Neural progenitor cell (in vitro differentiated cells): Measurements from ENCODE around the gene MATCAP1. TPM values are rescaled to one million over a fixed set of nuclear protein-coding genes. Genes with fewer than 3 reads are reported as not detected.

ENCODE experiments used
- DNase-seq: peaks from one replicate; pipeline ENCODE4 v3.0.0-alpha.2; 2016; ENCODE audit warnings: low spot score
- H2AFZ ChIP-seq: fragments of 200-600 bp; sonication (generic); replicated peaks from 2 replicates; pipeline ENCODE4 v1.6.1; 2016; ENCODE audit warnings: antibody characterized with exemption
- H3F3A ChIP-seq: fragments of 200-600 bp; sonication (generic); 2 replicates; pipeline ENCODE4 v1.6.1; 2016; ENCODE audit warnings: antibody characterized with exemption, low read depth
- H3K27ac ChIP-seq: fragments of 200-600 bp; sonication (generic); 2 replicates; pipeline ENCODE4 v1.5.1; 2016; ENCODE audit warnings: mild to moderate bottlenecking
- H3K27me3 ChIP-seq: fragments of 200-600 bp; sonication (generic); 2 replicates; pipeline ENCODE4 v1.6.1; 2016; ENCODE audit warnings: mild to moderate bottlenecking, moderate library complexity
- H3K36me3 ChIP-seq: fragments of 200-600 bp; sonication (generic); 2 replicates; pipeline ENCODE4 v1.5.1; 2016
- H3K4me1 ChIP-seq: fragments of 200-600 bp; sonication (generic); 2 replicates; pipeline ENCODE4 v1.6.1; 2016; ENCODE audit warnings: mixed run types
- H3K4me2 ChIP-seq: fragments of 200-600 bp; sonication (generic); 2 replicates; pipeline ENCODE4 v1.6.1; 2016
- H3K4me3 ChIP-seq: fragments of 200-600 bp; sonication (generic); 2 replicates; pipeline ENCODE4 v1.5.1; 2016
- H3K79me2 ChIP-seq: fragments of 200-600 bp; sonication (generic); 2 replicates; pipeline ENCODE4 v1.6.1; 2016; ENCODE audit warnings: low read depth
- H3K9ac ChIP-seq: fragments of 200-600 bp; sonication (generic); 2 replicates; pipeline ENCODE4 v1.6.1; 2016
- H3K9me3 ChIP-seq: fragments of 200-600 bp; sonication (generic); 2 replicates; pipeline ENCODE4 v1.5.1; 2016; ENCODE audit warnings: low read depth
- H4K20me1 ChIP-seq: fragments of 200-600 bp; sonication (generic); 2 replicates; pipeline ENCODE4 v1.6.1; 2016; ENCODE audit warnings: low read depth
- H3K27ac Mint-ChIP-seq: 3 replicates; pipeline ENCODE4 v1.8.0; 2021; ENCODE audit warnings: mixed read lengths
- H3K27me3 Mint-ChIP-seq: 2 replicates; pipeline ENCODE4 v1.8.0; 2022; ENCODE audit warnings: low read depth, mild to moderate bottlenecking, inconsistent platforms, moderate library complexity, mixed read lengths; ENCODE audit not compliant: insufficient read depth
- H3K36me3 Mint-ChIP-seq: 3 replicates; pipeline ENCODE4 v1.8.0; 2021; ENCODE audit warnings: mixed read lengths
- H3K4me1 Mint-ChIP-seq: 3 replicates; pipeline ENCODE4 v1.8.0; 2021; ENCODE audit warnings: mixed read lengths
- H3K4me3 Mint-ChIP-seq: 3 replicates; pipeline ENCODE4 v1.8.0; 2021; ENCODE audit warnings: mild to moderate bottlenecking, moderate library complexity, mixed read lengths
- H3K9me3 Mint-ChIP-seq: 3 replicates; pipeline ENCODE4 v1.8.0; 2020; ENCODE audit warnings: mixed read lengths
- CTCF ChIP-seq: fragments of 200-600 bp; sonication (generic); IDR thresholded peaks from 2 replicates; pipeline ENCODE4 v1.5.1; 2017; ENCODE audit warnings: antibody characterized with exemption, mild to moderate bottlenecking
- EZH2 ChIP-seq: fragments of 200-600 bp; sonication (generic); IDR thresholded peaks from 2 replicates; pipeline ENCODE4 v1.6.1; 2017; ENCODE audit warnings: antibody characterized with exemption, mild to moderate bottlenecking, moderate library complexity
- EZH2phosphoT487 ChIP-seq: fragments of 200-600 bp; sonication (generic); IDR thresholded peaks from 2 replicates; pipeline ENCODE4 v1.6.1; 2017; ENCODE audit warnings: antibody characterized with exemption
- total RNA-seq: library from RNA; depleted of rRNA; stranded (reverse); fragments of >200 nt; gene quantifications from 2 replicates; pipeline ENCODE4 v1.2.3, GENCODE V29; 2015; ENCODE audit warnings: low replicate concordance

Gene MATCAP1
- total RNA-seq, 1 donor from 2014 or later: 15.7 TPM

GRCh38 chr16:67194260-67194659, 10.5 kb upstream of the MATCAP1 start:
- Mint-ChIP-seq H3K27ac (no peak overlapping the region), H3K4me1 (peaks cover 22% of the 10 kb centered on the region), H3K27me3 (peaks cover 5% of the 10 kb centered on the region), H3K36me3 (peaks cover 16% of the 10 kb centered on the region), H3K9me3 (no peaks in the 10 kb centered on the region), H3K4me3 (peak overlapping the region; percentile 92)
- H2AFZ ChIP-seq: no peak overlapping the region
- H3K4me1 ChIP-seq: peaks cover 14% of the 10 kb centered on the region
- H3K9ac ChIP-seq: no peak overlapping the region
- no peaks in the 10 kb centered on the region for H3K36me3 ChIP-seq
- TF ChIP-seq EZH2: no peak
- no peak for TF ChIP-seq CTCF
- H3K27ac ChIP-seq: no peak overlapping the region
- H3F3A ChIP-seq: peaks cover 20% of the 10 kb centered on the region
- H3K4me2 ChIP-seq: no peak overlapping the region
- peaks cover 24% of the 10 kb centered on the region for H3K79me2 ChIP-seq
- H3K9me3 ChIP-seq: no peaks in the 10 kb centered on the region
- H3K27me3 ChIP-seq: no peaks in the 10 kb centered on the region
- no peak for DNase-seq
- H3K4me3 ChIP-seq: no peak overlapping the region
- peaks cover 43% of the 10 kb centered on the region for H4K20me1 ChIP-seq

GRCh38 chr16:67193536-67193935, 9.8 kb upstream of the MATCAP1 start:
- Histone ChIP-seq H3K27me3 (no peaks in the 10 kb centered on the region), H3K9ac (peak overlapping the region; percentile 90), H3K36me3 (no peaks in the 10 kb centered on the region), H3K4me3 (peak overlapping the region; percentile 82), H3K79me2 (peaks cover 24% of the 10 kb centered on the region), H2AFZ (no peak overlapping the region), H3K4me2 (peak overlapping the region; percentile 97), H3K9me3 (no peaks in the 10 kb centered on the region), H3K27ac (no peak overlapping the region), H3K4me1 (peaks cover 7% of the 10 kb centered on the region), H4K20me1 (peaks cover 36% of the 10 kb centered on the region), H3F3A (peaks cover 13% of the 10 kb centered on the region)
- H3K9me3 Mint-ChIP-seq: no peaks in the 10 kb centered on the region
- no peak overlapping the region for H3K27ac Mint-ChIP-seq
- peaks cover 22% of the 10 kb centered on the region for H3K4me1 Mint-ChIP-seq
- DNase-seq: no peak
- TF ChIP-seq EZH2phosphoT487: no peak
- TF ChIP-seq EZH2: no peak
- no peak for TF ChIP-seq CTCF
- H3K27me3 Mint-ChIP-seq: peaks cover 5% of the 10 kb centered on the region
- H3K4me3 Mint-ChIP-seq: peak overlapping the region; percentile 92
- H3K36me3 Mint-ChIP-seq: peaks cover 16% of the 10 kb centered on the region

GRCh38 chr16:67192781-67193361, 9.1 kb upstream of the MATCAP1 start:
- H3K4me3 Mint-ChIP-seq: peak overlapping the region; percentile 92
- peak overlapping the region; percentile 97 for H3K4me2 ChIP-seq
- no peaks in the 10 kb centered on the region for H3K27me3 ChIP-seq
- no peaks in the 10 kb centered on the region for H3K36me3 ChIP-seq
- no peak for TF ChIP-seq EZH2
- TF ChIP-seq CTCF: no peak
- no peak for TF ChIP-seq EZH2phosphoT487
- peak overlapping the region; percentile 57 for H3K27ac Mint-ChIP-seq
- no peaks in the 10 kb centered on the region for H3K9me3 Mint-ChIP-seq
- DNase-seq: no peak
- peaks cover 16% of the 10 kb centered on the region for H3K36me3 Mint-ChIP-seq
- H3K4me1 ChIP-seq: peaks cover 7% of the 10 kb centered on the region
- H3K9me3 ChIP-seq: no peaks in the 10 kb centered on the region
- H2AFZ ChIP-seq: no peak overlapping the region
- peaks cover 29% of the 10 kb centered on the region for H4K20me1 ChIP-seq
- H3K79me2 ChIP-seq: peaks cover 24% of the 10 kb centered on the region
- H3K4me1 Mint-ChIP-seq: peaks cover 22% of the 10 kb centered on the region
- H3K9ac ChIP-seq: peak overlapping the region; percentile 90
- peaks cover 6% of the 10 kb centered on the region for H3F3A ChIP-seq
- H3K4me3 ChIP-seq: peak overlapping the region; percentile 82
- peaks cover 5% of the 10 kb centered on the region for H3K27me3 Mint-ChIP-seq
- no peak overlapping the region for H3K27ac ChIP-seq
